Neural progenitor cell (in vitro differentiated cells): ENCODE measurements around the gene RAB3GAP2. TPM values are rescaled to one million over a fixed set of nuclear protein-coding genes. Genes with fewer than 3 reads are reported as not detected.
"Not testable (repeated sequence)": the region's sequence is repeated elsewhere in the genome, so short reads cannot be mapped to it uniquely, and the experiment has no call there.

ENCODE experiments used
- DNase-seq: peaks from one replicate; pipeline ENCODE4 v3.0.0-alpha.2; 2016; ENCODE audit warnings: low spot score
- H2AFZ ChIP-seq: fragments of 200-600 bp; sonication (generic); replicated peaks from 2 replicates; pipeline ENCODE4 v1.6.1; 2016; ENCODE audit warnings: antibody characterized with exemption
- H3F3A ChIP-seq: fragments of 200-600 bp; sonication (generic); 2 replicates; pipeline ENCODE4 v1.6.1; 2016; ENCODE audit warnings: antibody characterized with exemption, low read depth
- H3K27ac ChIP-seq: fragments of 200-600 bp; sonication (generic); 2 replicates; pipeline ENCODE4 v1.5.1; 2016; ENCODE audit warnings: mild to moderate bottlenecking
- H3K27me3 ChIP-seq: fragments of 200-600 bp; sonication (generic); 2 replicates; pipeline ENCODE4 v1.6.1; 2016; ENCODE audit warnings: mild to moderate bottlenecking, moderate library complexity
- H3K36me3 ChIP-seq: fragments of 200-600 bp; sonication (generic); 2 replicates; pipeline ENCODE4 v1.5.1; 2016
- H3K4me1 ChIP-seq: fragments of 200-600 bp; sonication (generic); 2 replicates; pipeline ENCODE4 v1.6.1; 2016; ENCODE audit warnings: mixed run types
- H3K4me2 ChIP-seq: fragments of 200-600 bp; sonication (generic); 2 replicates; pipeline ENCODE4 v1.6.1; 2016
- H3K4me3 ChIP-seq: fragments of 200-600 bp; sonication (generic); 2 replicates; pipeline ENCODE4 v1.5.1; 2016
- H3K79me2 ChIP-seq: fragments of 200-600 bp; sonication (generic); 2 replicates; pipeline ENCODE4 v1.6.1; 2016; ENCODE audit warnings: low read depth
- H3K9ac ChIP-seq: fragments of 200-600 bp; sonication (generic); 2 replicates; pipeline ENCODE4 v1.6.1; 2016
- H3K9me3 ChIP-seq: fragments of 200-600 bp; sonication (generic); 2 replicates; pipeline ENCODE4 v1.5.1; 2016; ENCODE audit warnings: low read depth
- H4K20me1 ChIP-seq: fragments of 200-600 bp; sonication (generic); 2 replicates; pipeline ENCODE4 v1.6.1; 2016; ENCODE audit warnings: low read depth
- H3K27ac Mint-ChIP-seq: 3 replicates; pipeline ENCODE4 v1.8.0; 2021; ENCODE audit warnings: mixed read lengths
- H3K27me3 Mint-ChIP-seq: 2 replicates; pipeline ENCODE4 v1.8.0; 2022; ENCODE audit warnings: low read depth, mild to moderate bottlenecking, inconsistent platforms, moderate library complexity, mixed read lengths; ENCODE audit not compliant: insufficient read depth
- H3K36me3 Mint-ChIP-seq: 3 replicates; pipeline ENCODE4 v1.8.0; 2021; ENCODE audit warnings: mixed read lengths
- H3K4me1 Mint-ChIP-seq: 3 replicates; pipeline ENCODE4 v1.8.0; 2021; ENCODE audit warnings: mixed read lengths
- H3K4me3 Mint-ChIP-seq: 3 replicates; pipeline ENCODE4 v1.8.0; 2021; ENCODE audit warnings: mild to moderate bottlenecking, moderate library complexity, mixed read lengths
- H3K9me3 Mint-ChIP-seq: 3 replicates; pipeline ENCODE4 v1.8.0; 2020; ENCODE audit warnings: mixed read lengths
- CTCF ChIP-seq: fragments of 200-600 bp; sonication (generic); IDR thresholded peaks from 2 replicates; pipeline ENCODE4 v1.5.1; 2017; ENCODE audit warnings: antibody characterized with exemption, mild to moderate bottlenecking
- EZH2 ChIP-seq: fragments of 200-600 bp; sonication (generic); IDR thresholded peaks from 2 replicates; pipeline ENCODE4 v1.6.1; 2017; ENCODE audit warnings: antibody characterized with exemption, mild to moderate bottlenecking, moderate library complexity
- EZH2phosphoT487 ChIP-seq: fragments of 200-600 bp; sonication (generic); IDR thresholded peaks from 2 replicates; pipeline ENCODE4 v1.6.1; 2017; ENCODE audit warnings: antibody characterized with exemption
- total RNA-seq: library from RNA; depleted of rRNA; stranded (reverse); fragments of >200 nt; gene quantifications from 2 replicates; pipeline ENCODE4 v1.2.3, GENCODE V29; 2015; ENCODE audit warnings: low replicate concordance

The RAB3GAP2 gene
- total RNA-seq, 1 donor from 2014 or later = 36.4 TPM

DNA sequence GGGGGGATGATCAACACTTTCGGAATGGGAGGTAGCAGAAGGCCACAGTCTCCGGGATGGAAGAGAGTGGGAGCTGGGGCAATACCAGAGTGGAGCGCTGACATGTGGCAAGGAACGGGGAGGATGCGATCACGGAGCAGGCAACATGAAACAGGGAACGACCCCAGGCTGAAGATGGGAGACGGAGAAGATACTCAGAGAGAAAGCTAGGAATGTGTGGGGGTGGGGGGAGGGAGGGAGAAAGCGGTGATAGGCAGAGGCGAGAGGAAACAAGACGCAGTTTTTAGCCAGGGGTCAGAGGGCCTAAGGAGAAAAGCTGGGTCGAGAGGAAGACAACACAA is 577 bp downstream of the RAB3GAP2 start:
- peak overlapping the region; percentile 81 for H2AFZ ChIP-seq
- Mint-ChIP-seq H3K36me3 (peaks cover 23% of the 10 kb centered on the region), H3K4me3 (no peak overlapping the region), H3K27ac (no peak overlapping the region), H3K9me3 (peaks cover 3% of the 10 kb centered on the region), H3K4me1 (peaks cover 18% of the 10 kb centered on the region), H3K27me3 (peaks cover 6% of the 10 kb centered on the region)
- H3K4me1 ChIP-seq = peaks cover 29% of the 10 kb centered on the region
- H3K27ac ChIP-seq = peak overlapping the region; percentile 78
- H3K9me3 ChIP-seq = no peaks in the 10 kb centered on the region
- peaks cover 10% of the 10 kb centered on the region for H4K20me1 ChIP-seq
- no peak for TF ChIP-seq EZH2phosphoT487
- no peak for TF ChIP-seq EZH2
- TF ChIP-seq CTCF = no peak
- H3K4me2 ChIP-seq = peak overlapping the region; percentile 98
- H3K79me2 ChIP-seq = peaks cover 53% of the 10 kb centered on the region
- no peaks in the 10 kb centered on the region for H3K36me3 ChIP-seq
- H3F3A ChIP-seq = peaks cover 21% of the 10 kb centered on the region
- no peaks in the 10 kb centered on the region for H3K27me3 ChIP-seq
- peak overlapping the region; percentile 75 for H3K4me3 ChIP-seq
- H3K9ac ChIP-seq = peak overlapping the region; percentile 70
- no peak for DNase-seq

- no peak for TF ChIP-seq EZH2phosphoT487
- TF ChIP-seq CTCF = no peak
- TF ChIP-seq EZH2 = no peak
These were observed 3.2 kb downstream of the RAB3GAP2 start for GRCh38 chr1:220269036-220269435.

DNA sequence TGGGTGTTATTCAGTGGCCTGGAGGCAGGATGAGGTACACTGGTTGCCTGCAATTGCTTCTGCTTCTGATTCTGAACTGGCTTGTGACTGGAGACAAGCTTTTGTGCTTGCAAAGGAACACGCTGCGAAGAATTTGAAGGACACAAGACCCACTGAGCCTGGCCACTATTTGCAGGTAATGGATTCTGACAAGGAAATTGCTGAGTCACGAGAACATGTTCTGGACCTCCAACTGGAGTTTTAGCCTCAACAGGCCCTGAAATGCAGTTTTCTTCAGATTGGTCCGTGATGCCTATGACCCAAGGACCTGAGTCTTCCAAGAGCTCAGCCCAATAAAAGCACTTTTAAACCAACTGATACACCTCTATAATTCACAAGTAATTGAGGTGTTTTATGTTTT is 4.6 kb downstream of the RAB3GAP2 start:
- TF ChIP-seq CTCF (no peak), EZH2 (no peak), EZH2phosphoT487 (no peak)
- Histone ChIP-seq H4K20me1 (peaks cover 10% of the 10 kb centered on the region), H3K9ac (no peak overlapping the region), H2AFZ (no peak overlapping the region), H3K27me3 (no peaks in the 10 kb centered on the region), H3K4me2 (no peak overlapping the region), H3F3A (peaks cover 7% of the 10 kb centered on the region), H3K27ac (no peak overlapping the region), H3K79me2 (peaks cover 88% of the 10 kb centered on the region), H3K36me3 (peaks cover 7% of the 10 kb centered on the region), H3K4me3 (no peak overlapping the region), H3K9me3 (no peaks in the 10 kb centered on the region), H3K4me1 (peaks cover 14% of the 10 kb centered on the region)
- Mint-ChIP-seq H3K27ac (no peak overlapping the region), H3K36me3 (peaks cover 50% of the 10 kb centered on the region), H3K4me3 (no peak overlapping the region), H3K9me3 (peaks cover 23% of the 10 kb centered on the region), H3K4me1 (peaks cover 2% of the 10 kb centered on the region), H3K27me3 (no peaks in the 10 kb centered on the region)
- DNase-seq = no peak

More at GRCh38 chr1:220269036-220269435, 3.2 kb downstream of the RAB3GAP2 start:
- no peak overlapping the region for H2AFZ ChIP-seq
- no peaks in the 10 kb centered on the region for H3K36me3 ChIP-seq
- H3K79me2 ChIP-seq = peaks cover 79% of the 10 kb centered on the region
- H3K4me3 Mint-ChIP-seq = no peak overlapping the region
- H3K27ac ChIP-seq = no peak overlapping the region
- no peak overlapping the region for H3K4me3 ChIP-seq
- DNase-seq = no peak
- peaks cover 38% of the 10 kb centered on the region for H3K36me3 Mint-ChIP-seq
- no peak overlapping the region for H3K27ac Mint-ChIP-seq
- H3K27me3 ChIP-seq = no peaks in the 10 kb centered on the region
- no peaks in the 10 kb centered on the region for H3K9me3 ChIP-seq
- peaks cover 25% of the 10 kb centered on the region for H3K4me1 ChIP-seq
- H3K9me3 Mint-ChIP-seq = peaks cover 11% of the 10 kb centered on the region
- no peak overlapping the region for H3K4me2 ChIP-seq
- no peak overlapping the region for H3K9ac ChIP-seq
- H4K20me1 ChIP-seq = peaks cover 10% of the 10 kb centered on the region
- no peaks in the 10 kb centered on the region for H3K27me3 Mint-ChIP-seq
- peaks cover 21% of the 10 kb centered on the region for H3F3A ChIP-seq
- peaks cover 8% of the 10 kb centered on the region for H3K4me1 Mint-ChIP-seq

DNA sequence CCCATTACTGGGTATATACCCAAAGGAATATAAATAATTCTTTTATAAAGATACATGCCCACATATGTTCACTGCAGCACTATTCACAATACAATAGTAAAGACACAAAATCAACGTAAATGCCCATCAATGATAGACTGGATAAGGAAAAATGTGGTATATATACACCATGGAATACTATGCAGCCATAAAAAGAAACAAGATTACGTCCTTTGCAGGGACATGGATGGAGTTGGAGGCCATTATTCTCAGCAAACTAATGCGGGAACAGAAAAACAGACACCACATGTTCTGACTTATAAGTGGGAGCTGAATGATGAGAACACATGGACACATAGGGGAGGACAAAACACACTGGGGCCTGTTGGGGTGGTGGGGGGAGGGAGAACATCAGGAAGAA is 12.0 kb downstream of the RAB3GAP2 start:
- H4K20me1 ChIP-seq, H3K4me3 ChIP-seq, H3K36me3 ChIP-seq, DNase-seq, H3K27me3 ChIP-seq, H3F3A ChIP-seq, H3K4me1 Mint-ChIP-seq, H3K9ac ChIP-seq, H3K27ac Mint-ChIP-seq, H3K4me3 Mint-ChIP-seq, H2AFZ ChIP-seq, H3K4me2 ChIP-seq, H3K4me1 ChIP-seq, H3K9me3 ChIP-seq, H3K27me3 Mint-ChIP-seq, H3K27ac ChIP-seq: not testable (repeated sequence)
- Mint-ChIP-seq H3K36me3 (peaks cover 64% of the 10 kb centered on the region), H3K9me3 (peaks cover 74% of the 10 kb centered on the region)
- peaks cover 89% of the 10 kb centered on the region for H3K79me2 ChIP-seq

DNA sequence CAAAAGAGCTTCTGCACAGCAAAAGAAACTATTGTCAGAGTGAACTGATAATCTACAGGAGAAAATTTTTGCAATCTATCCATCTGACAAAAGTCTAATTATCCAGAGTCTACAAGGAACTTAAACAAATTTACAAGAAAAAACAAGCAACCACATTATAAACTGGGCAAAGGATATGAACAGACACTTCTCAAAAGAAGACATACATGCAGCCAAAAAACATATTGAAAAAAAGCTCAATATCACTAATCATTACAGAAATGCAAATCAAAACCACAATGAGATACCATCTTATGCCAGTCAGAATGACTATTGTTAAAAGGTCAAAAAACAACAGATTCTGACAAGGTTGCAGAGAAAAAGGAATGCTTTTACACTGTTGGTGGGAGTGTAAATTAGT is 12.5 kb downstream of the RAB3GAP2 start:
- not testable (repeated sequence) for H3K27ac ChIP-seq, H3K27me3 Mint-ChIP-seq, H4K20me1 ChIP-seq, H3K4me3 Mint-ChIP-seq, H3K27me3 ChIP-seq, H3K9ac ChIP-seq, H3K4me2 ChIP-seq, H3K9me3 ChIP-seq, H3K4me1 Mint-ChIP-seq, H3F3A ChIP-seq, H2AFZ ChIP-seq, H3K27ac Mint-ChIP-seq, H3K36me3 ChIP-seq, H3K4me3 ChIP-seq, DNase-seq, H3K4me1 ChIP-seq
- Mint-ChIP-seq H3K36me3 (peaks cover 65% of the 10 kb centered on the region), H3K9me3 (peaks cover 77% of the 10 kb centered on the region)
- peaks cover 85% of the 10 kb centered on the region for H3K79me2 ChIP-seq

- not testable (repeated sequence) for H3K9me3 ChIP-seq, H3K9ac ChIP-seq, H3K27ac Mint-ChIP-seq, H3K4me2 ChIP-seq, H4K20me1 ChIP-seq, H3K27me3 ChIP-seq, DNase-seq, H3K4me3 ChIP-seq, H3K27me3 Mint-ChIP-seq, H3K4me3 Mint-ChIP-seq, H3K4me1 ChIP-seq, H3K27ac ChIP-seq, H2AFZ ChIP-seq, H3K4me1 Mint-ChIP-seq
- H3K9me3 Mint-ChIP-seq = peaks cover 67% of the 10 kb centered on the region
- Histone ChIP-seq H3F3A (peaks cover 14% of the 10 kb centered on the region), H3K36me3 (peaks cover 18% of the 10 kb centered on the region), H3K79me2 (peaks cover 81% of the 10 kb centered on the region)
- H3K36me3 Mint-ChIP-seq = peaks cover 63% of the 10 kb centered on the region
These were observed 16.1 kb downstream of the RAB3GAP2 start for GRCh38 chr1:220256194-220256593.
